HG02759 (cell line): Measurements from ENCODE around the gene IRS2.
"Not testable (repeated sequence)": the region's sequence is repeated elsewhere in the genome, so short reads cannot be mapped to it uniquely, and the experiment has no call there.

ENCODE experiments used
- ATAC-seq: cut with Tn5 transposase; IDR thresholded peaks from one replicate; pipeline ENCODE4 v1.9.1; 2021; ENCODE audit warnings: mild to moderate bottlenecking, moderate library complexity; ENCODE audit not compliant: unreplicated experiment

IRS2 gene

DNA sequence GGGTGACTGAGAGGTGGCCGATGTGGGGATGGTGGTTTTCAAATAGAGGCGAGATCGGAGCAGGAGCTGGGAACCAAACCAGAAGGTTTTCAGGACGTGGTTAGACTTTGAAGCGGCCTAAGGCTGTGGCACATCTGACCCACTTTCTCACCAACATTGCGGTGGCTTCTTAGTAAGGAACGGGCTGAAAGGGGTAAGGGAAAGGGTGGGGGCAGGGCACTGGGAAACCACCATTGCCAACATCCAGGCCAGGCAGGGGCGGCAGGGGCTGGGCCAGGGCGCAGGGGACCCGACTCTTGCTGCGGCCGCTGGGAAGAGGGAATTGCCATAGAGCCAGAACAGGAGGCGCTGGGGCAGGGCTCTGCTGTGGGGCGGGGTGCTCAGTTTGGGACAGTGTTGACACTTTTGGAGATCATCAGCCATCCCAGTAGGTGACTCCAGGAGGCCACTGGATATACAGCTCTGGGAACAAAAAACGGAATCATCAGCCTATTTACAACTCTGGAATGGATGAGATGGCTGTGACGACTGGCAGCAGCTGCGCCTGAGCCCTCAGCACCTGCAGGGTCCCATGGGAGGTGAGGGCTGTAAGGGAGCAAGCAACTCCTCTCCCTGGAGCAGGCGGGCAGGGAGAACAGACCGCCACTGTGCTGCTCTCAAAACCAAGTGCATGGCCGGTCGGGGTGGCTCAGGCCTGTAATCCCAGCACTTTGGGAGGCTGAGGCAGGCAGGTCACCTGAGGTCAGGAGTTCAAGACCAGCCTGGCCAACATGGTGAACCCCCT, 52.2 kb downstream of the IRS2 start:
- ATAC-seq: no peak

DNA sequence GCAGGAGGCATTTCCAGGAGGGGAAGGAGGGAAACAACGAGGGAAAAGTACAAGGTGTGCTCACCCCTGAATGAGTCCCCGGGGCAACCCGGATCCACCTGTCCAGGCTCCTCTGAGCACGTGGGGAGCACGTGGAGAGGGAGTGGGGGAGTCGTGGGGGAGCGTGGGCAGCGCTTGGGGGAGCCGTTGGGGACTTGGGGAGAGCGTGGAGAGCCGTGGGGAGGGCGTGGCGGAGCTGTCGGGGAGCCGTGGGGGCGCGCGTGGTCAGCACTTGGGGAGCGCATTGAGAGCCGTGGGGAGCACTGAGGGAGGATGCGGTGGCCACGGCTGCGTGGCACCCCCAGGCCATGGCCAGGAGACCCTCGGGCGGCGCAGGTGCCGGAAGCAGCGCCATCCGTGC, 52.8 kb downstream of the IRS2 start:
- no peak for ATAC-seq

DNA sequence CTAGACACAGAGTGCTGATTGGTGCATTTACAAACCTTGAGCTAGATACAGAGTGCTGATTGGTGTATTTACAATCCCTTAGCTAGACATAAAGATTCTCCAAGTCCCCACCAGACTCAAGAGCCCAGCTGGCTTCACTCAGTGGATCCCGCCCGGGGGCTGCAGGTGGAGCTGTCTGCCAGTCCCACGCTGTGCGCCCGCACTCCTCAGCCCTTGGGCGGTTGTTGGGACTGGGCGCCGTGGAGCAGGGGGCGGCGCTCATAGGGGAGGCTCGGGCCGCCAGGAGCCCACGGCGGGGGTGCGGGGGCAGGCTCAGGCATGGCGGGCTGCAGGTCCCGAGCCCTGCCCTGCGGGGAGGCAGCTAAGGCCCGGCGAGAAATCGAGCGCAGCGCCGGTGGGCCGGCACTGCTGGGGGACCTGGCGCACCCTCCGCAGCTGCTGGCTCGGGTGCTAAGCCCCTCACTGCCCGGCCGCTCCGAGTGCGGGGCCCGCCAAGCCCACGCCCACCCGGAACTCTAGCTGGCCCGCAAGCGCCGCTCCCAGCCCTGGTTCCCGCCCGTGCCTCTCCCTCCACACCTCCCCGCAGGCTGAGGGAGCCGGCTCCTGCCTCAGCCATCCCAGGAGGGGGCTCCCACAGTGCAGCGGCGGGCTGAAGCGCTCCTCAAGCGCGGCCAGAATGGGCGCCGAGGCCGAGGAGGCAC, 53.8 kb downstream of the IRS2 start:
- ATAC-seq: not testable (repeated sequence)

- no peak for ATAC-seq
Measured at GRCh38 chr13:109730812-109731335, 55.5 kb downstream of the IRS2 start.

DNA sequence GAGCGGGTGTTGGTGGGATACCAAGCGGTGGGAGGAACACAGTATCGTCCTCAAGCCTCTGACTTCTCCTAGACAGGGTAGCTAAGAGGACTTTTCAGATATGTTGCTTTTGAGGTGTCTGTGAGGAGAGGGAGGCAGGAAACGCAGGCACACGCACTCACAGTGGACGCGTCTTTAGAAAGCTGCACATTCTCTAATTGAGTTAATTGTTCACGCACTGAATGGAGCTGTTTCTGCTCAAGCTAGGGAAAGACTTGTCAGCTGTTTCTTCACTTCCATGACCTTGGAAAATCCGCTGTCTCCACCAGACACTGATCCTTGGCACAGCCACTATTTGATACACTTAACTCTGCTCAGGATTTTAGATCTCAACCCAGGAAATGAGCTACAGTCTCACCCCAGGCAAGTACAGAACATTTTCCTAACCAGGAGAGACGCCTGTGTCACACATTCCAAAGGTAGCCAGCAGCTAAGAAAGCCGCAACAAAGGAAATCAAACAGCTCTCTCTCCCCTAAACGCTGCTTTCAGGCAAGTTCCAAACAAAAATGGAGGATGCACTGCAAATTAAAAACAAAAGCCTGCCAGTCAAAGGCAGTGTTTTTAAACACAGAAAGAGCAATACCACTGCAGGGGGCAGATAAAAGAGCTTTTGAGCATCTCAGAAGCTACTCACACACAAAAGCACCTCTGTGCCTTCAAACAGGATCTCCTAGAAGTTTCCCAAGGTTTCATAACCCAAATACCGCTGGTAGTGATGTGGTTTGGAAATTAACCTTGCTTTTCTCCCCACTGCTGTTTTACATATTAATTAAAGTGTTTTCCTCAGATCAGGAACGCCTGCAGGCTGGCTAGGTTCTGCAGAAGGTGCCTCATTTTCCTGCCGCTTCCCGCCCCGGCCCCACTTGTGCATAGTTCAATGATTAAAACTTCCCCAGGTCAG, 57.3 kb downstream of the IRS2 start:
- ATAC-seq: no peak

DNA sequence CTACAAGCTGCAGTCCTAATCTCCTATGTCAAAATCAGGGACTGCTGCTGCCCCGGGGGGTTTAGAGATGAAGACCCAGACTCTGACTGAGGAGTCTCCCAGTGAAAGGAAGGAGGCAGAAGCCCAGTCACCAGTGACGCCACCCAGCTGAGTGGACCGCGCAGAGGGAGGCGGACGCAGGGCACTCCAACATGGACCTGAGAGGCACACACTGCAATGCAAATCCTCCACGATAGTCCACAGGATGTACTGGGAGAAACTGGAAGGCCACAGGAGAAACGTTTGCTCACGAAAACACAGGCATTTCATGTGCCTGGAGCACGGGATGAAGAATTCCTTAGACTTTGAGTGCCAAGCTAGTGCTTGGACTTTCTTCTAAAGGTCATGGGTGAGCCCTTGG, 58.3 kb downstream of the IRS2 start:
- ATAC-seq: no peak

DNA sequence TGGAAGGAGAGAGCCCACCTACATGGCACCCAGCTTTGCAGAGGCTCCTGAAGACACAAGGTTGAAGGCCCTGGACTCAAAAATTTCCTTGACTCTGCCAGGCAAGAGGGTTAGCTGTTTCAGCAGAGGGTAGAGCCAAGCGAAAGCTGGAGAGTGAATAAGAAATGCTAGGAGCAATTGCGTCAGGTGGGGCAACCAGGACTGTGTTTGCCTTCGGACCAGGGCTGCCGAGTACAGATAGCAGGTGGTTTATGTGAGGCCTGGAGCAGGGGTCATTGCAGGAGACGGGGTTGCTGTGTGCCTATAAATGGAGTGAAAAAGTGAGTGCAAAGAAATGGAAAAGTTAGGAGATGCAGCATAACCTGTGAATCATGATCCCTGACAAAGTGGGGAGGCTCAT, 59.1 kb downstream of the IRS2 start:
- no peak for ATAC-seq

- no peak for ATAC-seq
Measured at GRCh38 chr13:109725995-109726637, 60.3 kb downstream of the IRS2 start.

DNA sequence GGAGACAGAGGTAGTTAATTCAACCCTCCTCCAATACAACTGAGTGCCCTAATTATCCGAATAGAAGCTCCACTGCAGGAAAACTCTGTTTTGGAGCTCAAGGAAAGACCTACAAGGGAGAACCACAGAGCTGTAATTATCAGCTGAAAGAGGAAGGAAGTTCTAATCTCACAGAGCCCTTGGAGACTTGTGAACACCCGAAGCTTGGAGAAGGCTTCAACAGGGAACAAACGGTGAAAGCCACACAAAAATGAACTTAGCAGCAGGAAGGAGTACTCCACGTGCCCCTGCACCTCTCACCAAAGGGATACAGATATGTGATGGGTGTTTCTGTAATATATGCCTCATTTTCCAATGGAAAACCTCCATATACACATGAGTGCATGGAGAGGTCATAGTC, 61.1 kb downstream of the IRS2 start:
- ATAC-seq: no peak

DNA sequence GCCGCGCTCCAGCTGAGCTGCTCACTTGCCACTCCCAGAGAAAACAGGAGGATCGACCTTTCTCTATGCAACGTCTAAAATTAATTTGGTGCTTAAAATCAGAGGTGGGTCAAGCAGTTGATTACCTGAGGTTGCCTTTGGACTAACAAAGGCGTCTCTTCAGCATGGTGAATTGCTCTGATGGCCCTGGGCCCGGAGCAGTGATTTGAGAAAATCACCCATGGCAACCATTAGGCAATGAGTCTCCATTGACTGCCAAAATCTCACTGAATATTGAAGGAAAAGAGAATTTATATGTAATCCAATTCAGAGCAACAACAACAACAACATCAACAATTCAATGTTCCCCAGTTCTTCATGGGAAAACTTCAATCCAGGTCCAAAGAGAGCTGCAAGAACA, 61.8 kb downstream of the IRS2 start:
- no peak for ATAC-seq

DNA sequence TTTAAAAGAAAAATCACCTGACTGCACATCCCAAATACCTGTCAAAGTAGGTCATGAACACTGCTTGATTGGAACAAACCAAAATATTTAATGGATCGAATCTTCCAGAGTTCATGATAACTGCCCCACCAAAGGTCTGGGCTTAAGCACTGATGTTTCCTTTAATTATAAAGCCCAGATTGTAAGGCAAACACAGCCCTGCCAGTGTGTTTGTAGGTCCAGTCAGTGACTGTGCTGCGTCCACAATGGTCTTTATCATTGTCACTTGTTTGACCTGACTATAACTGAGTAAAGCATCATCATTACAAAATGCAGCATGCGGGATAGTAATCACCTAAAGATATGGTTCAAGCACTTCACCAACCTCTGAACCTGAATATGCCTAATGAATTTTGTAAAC, 63.3 kb downstream of the IRS2 start:
- no peak for ATAC-seq

DNA sequence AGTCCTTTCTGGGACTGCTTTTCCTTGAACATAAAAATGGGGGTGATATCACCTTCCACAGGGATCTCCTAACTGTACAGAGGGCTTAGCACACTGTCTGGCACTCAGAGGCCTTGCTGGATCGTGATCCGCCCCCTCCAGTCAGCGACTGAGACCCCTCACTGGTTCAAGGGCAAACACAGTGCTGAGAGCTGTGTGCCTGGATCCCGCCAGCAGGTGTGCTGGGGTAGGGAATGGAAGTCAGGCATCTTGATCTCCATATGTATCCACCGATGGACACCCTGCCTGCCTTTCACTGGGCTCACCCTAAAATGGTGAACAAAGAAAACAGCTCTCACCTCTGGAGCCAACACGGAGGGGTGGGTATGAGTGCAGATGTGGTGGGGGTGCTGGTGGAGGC, 64.3 kb downstream of the IRS2 start:
- ATAC-seq: no peak

DNA sequence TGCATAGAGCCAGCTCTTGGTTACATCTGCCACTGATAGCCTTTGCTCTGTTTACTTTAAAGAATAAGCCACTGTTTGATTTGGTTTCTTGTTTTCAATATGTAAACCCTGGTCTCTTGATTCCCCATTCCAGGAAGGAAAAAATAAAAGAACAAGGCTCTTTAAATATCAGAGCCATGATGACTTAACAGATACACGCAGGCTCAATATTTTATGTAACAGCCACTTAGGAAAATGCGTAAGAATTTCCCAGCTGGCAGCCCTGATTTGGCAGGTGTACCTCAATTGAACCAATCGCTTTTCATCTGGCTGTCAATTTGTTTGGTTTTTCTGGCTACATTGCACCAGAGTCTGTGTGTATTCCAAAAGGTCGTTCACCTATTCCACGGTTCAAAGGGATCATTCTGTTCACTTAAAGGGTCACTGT, 65.6 kb downstream of the IRS2 start:
- no peak for ATAC-seq

DNA sequence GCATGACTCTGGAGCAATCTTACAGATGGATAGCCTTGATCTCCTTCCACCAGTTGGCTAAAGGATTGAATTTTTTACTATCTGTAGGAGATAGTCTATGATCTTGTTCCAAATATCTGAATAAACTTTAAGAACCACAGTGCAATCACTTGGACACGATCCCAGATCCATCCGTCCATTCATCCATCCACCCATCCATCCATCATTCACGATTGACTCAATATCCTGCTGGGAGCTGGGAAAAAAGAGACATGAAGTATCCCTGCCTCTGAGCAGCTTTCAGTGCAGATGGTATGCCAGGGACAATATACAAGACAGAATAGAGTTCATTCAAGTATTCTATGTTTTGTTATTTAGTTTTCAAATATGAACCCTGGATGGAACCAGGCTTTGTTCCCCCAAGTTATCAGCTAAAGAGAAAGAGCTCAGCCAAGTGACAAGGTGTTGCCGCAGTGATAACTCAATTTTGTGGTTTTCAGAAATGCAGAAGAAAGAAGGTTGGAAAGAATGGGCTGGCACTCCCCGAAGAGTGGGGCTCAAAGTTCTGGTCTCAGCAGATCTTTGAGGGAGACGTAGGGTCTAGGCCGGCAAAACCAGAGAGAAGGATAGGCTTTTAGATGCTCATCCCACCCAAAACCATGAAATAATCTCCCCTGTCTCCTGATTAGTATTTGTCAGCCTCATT, 66.3 kb downstream of the IRS2 start:
- ATAC-seq: no peak

DNA sequence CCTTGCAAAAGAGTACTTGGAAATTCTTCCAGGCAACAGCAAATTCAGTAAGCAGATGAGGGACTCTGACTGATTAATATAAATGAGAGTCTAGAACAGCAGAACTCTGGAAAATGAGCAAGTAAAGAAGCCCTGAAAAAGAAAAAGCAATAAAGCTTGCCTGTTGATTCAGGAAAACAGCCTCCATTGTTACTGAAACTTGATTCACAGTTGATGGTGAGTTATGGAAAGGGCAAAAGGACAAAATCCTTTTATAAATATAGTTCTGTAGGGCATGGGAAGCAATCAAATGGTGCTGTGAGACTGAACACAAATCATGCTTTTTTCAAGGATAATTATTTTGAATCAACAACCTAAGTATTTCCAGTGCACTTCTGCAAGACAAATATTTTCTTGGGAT, 67.7 kb downstream of the IRS2 start:
- ATAC-seq: no peak

DNA sequence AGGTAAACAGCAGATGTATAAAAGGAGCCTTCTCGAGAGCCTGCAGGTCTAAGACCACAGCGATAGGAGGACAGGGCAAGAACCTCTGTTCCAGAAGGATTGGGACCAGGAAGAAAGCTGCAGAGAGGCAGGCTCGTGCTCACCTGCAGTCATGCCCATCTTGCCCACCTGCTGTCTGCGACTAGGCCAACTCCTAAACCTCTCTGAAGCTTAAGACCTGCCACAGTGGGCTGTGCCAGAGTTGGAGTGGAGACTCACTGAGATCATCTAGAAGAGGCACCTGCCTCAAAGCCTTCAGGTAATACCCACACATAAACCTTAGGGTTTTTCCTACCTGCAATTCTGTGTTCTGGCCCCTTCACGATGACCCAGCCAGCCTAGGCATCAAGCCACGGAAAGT, 68.7 kb downstream of the IRS2 start:
- no peak for ATAC-seq

DNA sequence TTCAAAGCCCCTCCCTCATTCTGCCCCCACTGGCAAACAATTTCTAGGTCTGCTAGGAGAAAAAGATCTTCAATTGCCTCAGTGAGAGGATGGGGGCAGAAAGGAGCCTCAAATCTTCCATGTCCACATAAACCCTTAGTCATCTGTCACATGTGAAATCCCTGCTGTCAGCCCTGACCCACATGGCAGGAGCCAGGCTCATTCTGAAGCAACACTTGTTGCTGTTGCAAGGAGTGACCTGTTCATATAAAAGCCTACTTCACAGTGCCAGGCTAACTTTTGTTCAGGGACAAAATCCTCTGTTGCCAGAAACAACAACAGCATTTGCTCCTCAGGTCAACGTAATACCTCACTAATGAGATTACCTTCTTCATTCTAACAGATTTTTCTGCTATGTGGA, 70.5 kb downstream of the IRS2 start:
- no peak for ATAC-seq

- ATAC-seq: no peak
Measured at GRCh38 chr13:109713681-109714080, 72.7 kb downstream of the IRS2 start.

DNA sequence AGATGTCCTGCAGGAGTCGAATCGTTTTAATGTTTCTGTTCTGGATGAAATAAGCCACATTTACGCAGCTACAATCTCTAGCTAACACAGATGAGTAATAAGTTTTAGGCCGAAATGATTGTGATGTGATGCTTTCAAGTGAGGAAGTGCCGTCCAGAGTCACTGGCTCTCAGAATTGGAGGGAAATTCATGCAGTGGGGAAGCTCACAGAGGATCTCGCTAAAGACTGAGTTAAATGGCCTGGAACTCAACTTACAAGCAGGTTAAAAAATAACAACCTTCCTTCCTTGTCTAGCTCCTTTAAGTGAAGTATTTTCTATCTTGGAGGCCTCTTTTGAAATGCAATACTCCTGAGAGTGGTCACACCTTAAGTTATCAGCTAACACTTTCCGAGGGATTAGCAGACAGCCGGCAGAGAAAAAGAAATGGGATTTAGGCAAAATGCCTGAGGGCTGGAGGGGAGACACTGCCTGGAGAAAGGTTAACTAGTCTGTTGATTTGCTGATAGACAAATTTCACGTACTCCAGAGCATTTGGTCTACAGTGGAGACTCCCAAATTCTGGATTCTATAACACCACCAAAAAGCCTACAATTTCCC, 74.2 kb downstream of the IRS2 start:
- ATAC-seq: no peak
